IPS-15b (cell line): Measurements from ENCODE around the gene ERH.

Experiments used
- H3K27me3 ChIP-seq: one replicate; pipeline ENCODE4 v1.6.1; 2013; ENCODE audit warnings: low read length; ENCODE audit not compliant: control insufficient read depth, insufficient read depth
- H3K36me3 ChIP-seq: one replicate; pipeline ENCODE4 v1.6.1; 2013; ENCODE audit warnings: low read length; ENCODE audit not compliant: control insufficient read depth, insufficient read depth
- H3K4me1 ChIP-seq: one replicate; pipeline ENCODE4 v1.6.1; 2013; ENCODE audit warnings: mild to moderate bottlenecking, low read length; ENCODE audit not compliant: control insufficient read depth, insufficient read depth
- H3K4me3 ChIP-seq: one replicate; pipeline ENCODE4 v1.5.1; 2013; ENCODE audit warnings: low read depth, low read length
- H3K9ac ChIP-seq: one replicate; pipeline ENCODE4 v1.6.1; 2013; ENCODE audit warnings: low read depth, mild to moderate bottlenecking, low read length
- H3K9me3 ChIP-seq: one replicate; pipeline ENCODE4 v1.6.1; 2013; ENCODE audit warnings: mild to moderate bottlenecking, low read length; ENCODE audit not compliant: control insufficient read depth, insufficient read depth

ERH gene

GRCh38 chr14:69351911-69352310 is 46.2 kb downstream of the ERH start:
- Histone ChIP-seq H3K4me3 (no peak overlapping the region), H3K4me1 (peaks cover 2% of the 10 kb centered on the region), H3K9ac (no peak overlapping the region), H3K9me3 (no peaks in the 10 kb centered on the region), H3K27me3 (no peaks in the 10 kb centered on the region), H3K36me3 (no peaks in the 10 kb centered on the region)

- Histone ChIP-seq H3K27me3 (no peaks in the 10 kb centered on the region), H3K9ac (no peak overlapping the region), H3K4me1 (peaks cover 3% of the 10 kb centered on the region)
Measured at GRCh38 chr14:69351385-69351784, 46.7 kb downstream of the ERH start.

GRCh38 chr14:69350892-69351291 is 47.2 kb downstream of the ERH start:
- Histone ChIP-seq H3K4me3 (no peak overlapping the region), H3K9ac (no peak overlapping the region), H3K27me3 (no peaks in the 10 kb centered on the region), H3K36me3 (no peaks in the 10 kb centered on the region), H3K4me1 (peaks cover 5% of the 10 kb centered on the region), H3K9me3 (no peaks in the 10 kb centered on the region)

More at GRCh38 chr14:69351385-69351784, 46.7 kb downstream of the ERH start:
- no peaks in the 10 kb centered on the region for H3K9me3 ChIP-seq
- no peak overlapping the region for H3K4me3 ChIP-seq
- no peaks in the 10 kb centered on the region for H3K36me3 ChIP-seq

- H3K9ac ChIP-seq, result no peak overlapping the region
- peaks cover 5% of the 10 kb centered on the region for H3K4me1 ChIP-seq
- no peaks in the 10 kb centered on the region for H3K27me3 ChIP-seq
- no peak overlapping the region for H3K4me3 ChIP-seq
- H3K36me3 ChIP-seq, result no peaks in the 10 kb centered on the region
- H3K9me3 ChIP-seq, result no peaks in the 10 kb centered on the region
Measured at GRCh38 chr14:69349091-69349777, 48.9 kb downstream of the ERH start.

GRCh38 chr14:69346710-69347109 is 51.4 kb downstream of the ERH start:
- no peak overlapping the region for H3K4me3 ChIP-seq
- no peaks in the 10 kb centered on the region for H3K27me3 ChIP-seq
- no peak overlapping the region for H3K9ac ChIP-seq
- no peaks in the 10 kb centered on the region for H3K9me3 ChIP-seq
- H3K4me1 ChIP-seq, result peaks cover 5% of the 10 kb centered on the region
- H3K36me3 ChIP-seq, result no peaks in the 10 kb centered on the region

GRCh38 chr14:69345402-69345801 is 52.7 kb downstream of the ERH start:
- peaks cover 3% of the 10 kb centered on the region for H3K4me1 ChIP-seq
- no peak overlapping the region for H3K9ac ChIP-seq
- no peaks in the 10 kb centered on the region for H3K36me3 ChIP-seq
- no peak overlapping the region for H3K4me3 ChIP-seq
- H3K27me3 ChIP-seq, result no peaks in the 10 kb centered on the region
- no peaks in the 10 kb centered on the region for H3K9me3 ChIP-seq

GRCh38 chr14:69344171-69344570 is 53.9 kb downstream of the ERH start:
- no peak overlapping the region for H3K4me3 ChIP-seq
- H3K36me3 ChIP-seq, result no peaks in the 10 kb centered on the region
- H3K9ac ChIP-seq, result no peak overlapping the region
- H3K27me3 ChIP-seq, result no peaks in the 10 kb centered on the region
- H3K9me3 ChIP-seq, result no peaks in the 10 kb centered on the region
- H3K4me1 ChIP-seq, result peaks cover 3% of the 10 kb centered on the region

- Histone ChIP-seq H3K27me3 (no peaks in the 10 kb centered on the region), H3K4me3 (no peak overlapping the region), H3K4me1 (peaks cover 3% of the 10 kb centered on the region), H3K36me3 (no peaks in the 10 kb centered on the region), H3K9ac (no peak overlapping the region), H3K9me3 (no peaks in the 10 kb centered on the region)
Measured at GRCh38 chr14:69342928-69343525, 55.1 kb downstream of the ERH start.

GRCh38 chr14:69339426-69339825 is 58.7 kb downstream of the ERH start:
- Histone ChIP-seq H3K4me1 (no peaks in the 10 kb centered on the region), H3K36me3 (no peaks in the 10 kb centered on the region), H3K9me3 (no peaks in the 10 kb centered on the region), H3K4me3 (no peak overlapping the region), H3K9ac (no peak overlapping the region), H3K27me3 (no peaks in the 10 kb centered on the region)

GRCh38 chr14:69337984-69338383 is 60.1 kb downstream of the ERH start:
- Histone ChIP-seq H3K36me3 (no peaks in the 10 kb centered on the region), H3K4me3 (no peak overlapping the region), H3K4me1 (no peaks in the 10 kb centered on the region), H3K9ac (no peak overlapping the region), H3K9me3 (no peaks in the 10 kb centered on the region), H3K27me3 (no peaks in the 10 kb centered on the region)

GRCh38 chr14:69335371-69335771 is 62.7 kb downstream of the ERH start:
- Histone ChIP-seq H3K9ac (no peak overlapping the region), H3K9me3 (no peaks in the 10 kb centered on the region), H3K4me3 (no peak overlapping the region), H3K36me3 (no peaks in the 10 kb centered on the region), H3K4me1 (no peaks in the 10 kb centered on the region), H3K27me3 (no peaks in the 10 kb centered on the region)

- no peak overlapping the region for H3K4me3 ChIP-seq
- H3K36me3 ChIP-seq, result no peaks in the 10 kb centered on the region
- H3K9ac ChIP-seq, result no peak overlapping the region
- no peaks in the 10 kb centered on the region for H3K27me3 ChIP-seq
- H3K4me1 ChIP-seq, result no peaks in the 10 kb centered on the region
- H3K9me3 ChIP-seq, result no peaks in the 10 kb centered on the region
Measured at GRCh38 chr14:69334576-69334975, 63.5 kb downstream of the ERH start.
